GM19043 (cell line): ENCODE data around the gene PLXNA4.

Experiments
- ATAC-seq: cut with Tn5 transposase; IDR thresholded peaks from one replicate; pipeline ENCODE4 v1.9.1; 2021; ENCODE audit warnings: low read depth; ENCODE audit not compliant: unreplicated experiment

The PLXNA4 gene

DNA sequence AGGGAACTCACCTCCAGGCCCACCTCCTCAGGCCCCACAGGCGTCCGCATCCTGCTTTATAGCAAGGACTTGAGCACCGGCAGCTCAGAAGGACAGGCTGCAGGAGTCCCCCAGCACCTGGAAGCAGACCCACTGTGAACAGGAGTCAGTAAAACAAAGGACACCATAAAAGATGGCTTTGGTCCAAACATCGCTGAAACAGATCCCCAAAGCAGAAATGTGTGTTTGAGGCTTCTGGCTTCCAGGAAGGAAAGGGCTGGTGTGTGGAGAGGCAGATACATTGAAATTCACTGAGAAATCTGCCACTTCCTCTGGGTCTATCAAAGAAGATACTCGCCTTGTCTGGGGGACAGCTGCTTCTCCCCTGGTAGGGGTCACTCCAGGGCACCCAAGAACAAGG is 286.2 kb downstream of the PLXNA4 start:
- ATAC-seq = no peak

GRCh38 chr7:132286836-132287235 is 289.4 kb downstream of the PLXNA4 start:
- ATAC-seq = no peak

DNA sequence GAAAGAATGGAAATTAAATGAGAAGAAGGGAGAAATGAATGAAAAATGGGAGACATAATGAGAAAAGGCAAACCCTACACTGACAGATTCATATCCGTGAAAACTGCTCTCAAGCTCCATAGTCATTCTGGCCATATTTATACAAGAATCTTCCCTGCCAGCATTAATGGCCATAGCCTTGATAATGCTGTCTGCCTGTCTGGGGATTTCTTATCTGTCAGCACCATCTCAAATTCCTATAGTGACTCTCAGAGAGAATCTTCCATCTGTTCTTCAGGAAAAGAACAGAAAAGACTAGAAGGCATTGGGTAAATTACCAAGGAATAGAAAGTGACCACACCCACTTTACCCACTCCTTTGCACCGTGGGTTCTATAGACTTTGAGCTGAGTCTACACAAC is 295.9 kb downstream of the PLXNA4 start:
- ATAC-seq = no peak

- no peak for ATAC-seq
Measured at GRCh38 chr7:132279718-132280117, 296.6 kb downstream of the PLXNA4 start.

GRCh38 chr7:132276976-132277725 is 299.1 kb downstream of the PLXNA4 start:
- ATAC-seq = no peak

GRCh38 chr7:132276234-132276630 is 300.0 kb downstream of the PLXNA4 start:
- no peak for ATAC-seq

DNA sequence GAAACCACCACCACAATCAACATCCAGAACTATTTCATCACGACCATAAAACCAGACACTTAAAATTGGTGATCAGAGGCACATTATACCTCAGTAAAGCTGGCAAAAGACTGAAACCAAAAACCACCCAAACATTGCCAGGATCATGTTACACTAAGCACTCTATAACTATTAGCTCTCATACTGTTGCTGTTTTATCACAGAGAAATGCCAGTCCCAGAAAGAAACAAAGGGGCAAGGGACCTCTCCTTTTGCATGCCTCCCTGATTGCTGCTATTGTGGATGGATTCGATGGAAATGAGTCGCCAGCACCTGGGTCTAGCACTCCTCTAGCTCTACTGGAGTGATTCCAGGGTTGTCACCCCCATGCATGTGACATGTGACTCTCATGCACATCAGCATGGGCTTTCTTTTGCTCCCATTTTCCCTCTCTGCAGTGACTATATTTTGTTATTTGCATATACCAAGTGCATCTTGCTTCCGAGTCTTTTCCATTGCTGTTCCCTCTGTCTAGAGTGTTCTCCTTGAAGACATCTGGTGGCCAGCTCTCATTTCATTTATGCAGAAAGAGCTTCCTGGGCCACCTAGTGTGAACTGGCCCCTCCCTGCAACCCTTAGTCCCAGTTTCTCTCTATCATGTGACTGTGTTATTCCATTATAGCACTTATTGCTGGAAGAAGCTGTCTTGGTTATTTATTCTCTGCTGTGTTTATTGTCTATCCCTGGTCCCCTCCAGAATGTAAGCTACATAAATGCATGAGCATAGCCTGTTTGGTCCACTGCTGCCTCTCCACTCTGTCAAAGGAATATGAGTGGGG is 300.6 kb downstream of the PLXNA4 start:
- ATAC-seq = no peak

- no peak for ATAC-seq
Measured at GRCh38 chr7:132272763-132273371, 303.4 kb downstream of the PLXNA4 start.

DNA sequence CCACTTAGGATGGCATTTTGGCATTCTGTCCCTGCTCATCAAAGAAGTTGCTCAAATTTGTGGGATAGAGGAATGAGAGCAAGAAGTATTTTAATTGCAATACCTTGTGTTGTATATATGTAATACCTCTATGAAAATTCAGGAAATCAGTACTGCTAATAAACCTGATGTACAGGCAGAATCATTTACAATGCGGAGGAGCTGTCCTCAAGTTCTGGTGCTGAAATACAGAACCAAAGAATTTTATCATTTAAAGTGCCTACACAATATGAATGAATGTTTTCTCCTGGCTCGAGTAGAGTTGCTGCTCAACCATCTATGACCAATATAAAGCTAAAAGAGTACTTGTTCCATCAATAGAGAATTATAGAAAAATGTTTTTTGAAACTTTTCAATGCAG is 305.8 kb downstream of the PLXNA4 start:
- ATAC-seq = no peak

GRCh38 chr7:132269718-132270117 is 306.6 kb downstream of the PLXNA4 start:
- ATAC-seq = no peak

GRCh38 chr7:132263151-132263550 is 313.1 kb downstream of the PLXNA4 start:
- ATAC-seq = no peak

GRCh38 chr7:132262160-132262470 is 314.2 kb downstream of the PLXNA4 start:
- no peak for ATAC-seq

GRCh38 chr7:132261327-132262159 is 314.7 kb downstream of the PLXNA4 start:
- ATAC-seq = no peak

DNA sequence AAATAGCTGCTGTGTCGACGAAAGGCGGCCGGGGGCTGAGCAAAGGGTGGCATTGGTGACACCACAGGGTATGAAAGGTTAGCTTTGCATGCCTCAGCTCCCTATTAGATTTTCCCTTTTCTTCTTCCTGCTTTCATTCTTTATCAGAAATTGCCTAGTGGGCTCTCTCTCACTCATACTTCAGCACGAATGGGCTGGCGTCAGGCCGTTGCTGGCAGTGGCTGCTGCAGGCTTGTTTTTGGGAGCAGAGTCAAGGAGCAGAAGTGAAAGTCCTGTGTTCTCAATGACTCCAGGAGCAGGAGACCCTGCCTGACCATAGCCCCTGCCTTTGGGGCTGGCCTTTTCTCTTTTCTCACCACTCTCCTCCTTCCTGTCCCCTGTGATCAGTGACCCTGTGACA is 318.0 kb downstream of the PLXNA4 start:
- no peak for ATAC-seq

DNA sequence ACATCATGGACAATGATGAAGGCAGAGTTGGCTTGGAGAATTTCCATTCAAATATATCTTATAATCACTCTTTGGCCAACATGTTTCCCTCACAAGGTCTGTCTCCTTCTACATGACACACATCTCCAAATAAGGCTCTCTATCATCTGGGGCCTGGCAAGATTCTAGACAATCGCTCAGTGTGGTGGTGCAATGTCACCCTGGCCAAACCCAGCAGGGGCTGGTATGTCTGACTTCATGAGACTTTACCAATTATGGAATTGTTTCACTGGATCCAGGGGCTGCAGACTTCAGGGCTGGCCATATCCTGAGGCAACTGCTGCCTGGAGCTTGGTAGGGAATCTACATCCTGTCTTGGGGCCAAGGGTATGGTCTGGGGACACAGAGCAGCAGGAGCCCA is 319.0 kb downstream of the PLXNA4 start:
- no peak for ATAC-seq

DNA sequence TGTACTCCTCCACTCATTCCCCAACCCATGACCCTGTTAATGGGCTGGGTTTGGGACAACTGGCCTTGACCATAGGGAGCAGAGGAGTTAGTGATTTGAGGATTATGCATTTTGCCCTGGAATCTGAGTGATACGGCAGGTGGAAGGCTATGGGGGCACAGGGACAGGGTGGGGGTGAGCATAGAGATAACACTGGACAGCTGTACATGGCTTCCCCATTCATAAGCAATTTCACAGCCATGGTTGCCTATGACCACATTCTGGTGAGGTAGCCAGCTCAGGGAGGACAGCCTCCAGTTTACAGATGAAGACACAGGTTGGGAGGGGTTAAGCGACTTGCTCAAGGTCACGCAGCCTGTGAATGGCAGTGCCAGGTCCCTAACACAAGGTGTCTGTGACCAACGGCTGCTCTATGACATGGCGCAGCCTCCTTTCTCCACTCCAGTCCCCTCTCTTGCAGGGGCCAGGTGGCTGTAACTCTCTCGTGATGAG is 319.5 kb downstream of the PLXNA4 start:
- no peak for ATAC-seq

DNA sequence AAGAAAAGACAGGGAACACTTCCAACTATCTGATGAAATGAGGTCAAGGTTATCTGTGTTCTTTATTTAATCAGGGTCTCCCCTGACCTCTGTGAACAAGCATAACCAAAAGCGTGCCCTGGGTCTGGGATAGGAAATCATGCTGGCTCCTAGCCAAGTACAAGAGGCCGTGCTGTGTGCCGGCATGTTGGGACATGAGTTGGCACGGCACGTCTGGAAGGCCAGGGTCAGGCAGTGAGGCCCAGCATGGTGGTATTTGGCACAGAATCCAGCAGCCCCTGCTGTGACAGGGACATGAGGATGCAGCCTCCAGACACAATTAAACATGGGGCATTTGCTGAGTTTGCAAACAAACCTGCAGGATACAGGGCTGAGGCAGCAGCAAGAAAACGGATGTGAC is 320.4 kb downstream of the PLXNA4 start:
- no peak for ATAC-seq

- ATAC-seq = no peak
Measured at GRCh38 chr7:132255115-132255797, 321.0 kb downstream of the PLXNA4 start.

DNA sequence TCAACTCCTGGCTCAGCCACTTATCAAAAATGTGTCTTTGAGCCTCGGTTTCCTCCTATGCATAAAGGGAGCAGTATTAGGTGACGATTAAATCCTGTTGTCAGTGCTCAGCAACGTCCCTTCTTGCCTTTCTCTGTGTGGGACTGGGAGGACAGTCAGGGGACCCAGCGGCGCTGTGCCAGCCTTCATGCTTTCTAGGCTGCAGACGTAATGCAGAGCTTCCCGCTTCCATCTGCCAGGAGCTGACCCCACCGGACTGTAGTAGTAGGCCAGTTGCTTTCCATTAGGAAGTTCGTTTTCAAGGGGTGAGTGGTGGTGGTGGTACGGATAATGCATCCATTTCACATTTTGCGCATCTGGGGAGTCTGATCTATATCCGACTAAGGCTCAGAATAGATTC is 321.8 kb downstream of the PLXNA4 start:
- ATAC-seq = no peak

GRCh38 chr7:132252793-132253100 is 323.5 kb downstream of the PLXNA4 start:
- ATAC-seq = no peak
